Liver (tissue), 9 donors: Measurements from ENCODE around the gene BUB3. TPM values are rescaled to one million over a fixed set of nuclear protein-coding genes. Genes with fewer than 3 reads are reported as not detected.

Source experiments
- DNase-seq: peaks from one replicate; pipeline ENCODE4 v3.0.0-alpha.2; 2017; ENCODE audit warnings: low spot score
- H3K27ac ChIP-seq, 2 donors: one replicate each; pipeline ENCODE4 v1.7.0; 2013; ENCODE audit warnings: inconsistent platforms in 2 of 2, low read length in 2 of 2, control low read depth in 1 of 2, low read depth in 1 of 2, mild to moderate bottlenecking in 1 of 2
- H3K27me3 ChIP-seq, 4 donors: one replicate each; pipeline versions ENCODE4 v1.6.1 to v1.7.0; 2013; ENCODE audit warnings: low read length in 3 of 4, inconsistent platforms in 1 of 4, mild to moderate bottlenecking in 1 of 4, moderate library complexity in 1 of 4; ENCODE audit not compliant: control insufficient read depth in 4 of 4, insufficient read depth in 4 of 4
- H3K36me3 ChIP-seq, 4 donors: one replicate each; pipeline versions ENCODE4 v1.6.1 to v1.7.0; 2013; ENCODE audit warnings: low read length in 3 of 4, mild to moderate bottlenecking in 3 of 4, low read depth in 1 of 4, moderate library complexity in 1 of 4; ENCODE audit not compliant: control insufficient read depth in 4 of 4, insufficient read depth in 3 of 4
- H3K4me1 ChIP-seq, 4 donors: one replicate each; pipeline versions ENCODE4 v1.6.1 to v1.7.0; 2013; ENCODE audit warnings: low read length in 3 of 4, mild to moderate bottlenecking in 3 of 4, moderate library complexity in 1 of 4; ENCODE audit not compliant: control insufficient read depth in 4 of 4, insufficient read depth in 4 of 4
- H3K4me3 ChIP-seq, 3 donors: one replicate each; pipeline versions ENCODE4 v1.6.1 to v1.7.0; 2013; ENCODE audit warnings: low read length in 3 of 3, control low read depth in 1 of 3, low read depth in 1 of 3, mild to moderate bottlenecking in 1 of 3
- H3K9ac ChIP-seq, 2 donors: one replicate each; pipeline ENCODE4 v1.7.0; 2013; ENCODE audit warnings: low read length in 2 of 2, mild to moderate bottlenecking in 2 of 2, moderate library complexity in 2 of 2, control low read depth in 1 of 2, low read depth in 1 of 2
- H3K9me3 ChIP-seq, 4 donors: one replicate each; pipeline versions ENCODE4 v1.6.1 to v1.7.0; 2013; ENCODE audit warnings: low read length in 3 of 4; ENCODE audit not compliant: control insufficient read depth in 4 of 4
- ATF3 ChIP-seq: IDR thresholded peaks from 2 replicates; pipeline ENCODE4 v1.6.1; 2016; ENCODE audit warnings: antibody characterized with exemption
- EGR1 ChIP-seq, 2 donors: IDR thresholded peaks; 2 replicates each; pipeline ENCODE4 v1.6.1; 2016 to 2018; ENCODE audit warnings: antibody characterized with exemption in 2 of 2, low read depth in 2 of 2
- FOXA1 ChIP-seq: IDR thresholded peaks from 2 replicates; pipeline ENCODE4 v1.6.1; 2016; ENCODE audit warnings: antibody characterized with exemption
- FOXA2 ChIP-seq: IDR thresholded peaks from 2 replicates; pipeline ENCODE4 v1.6.1; 2016; ENCODE audit warnings: antibody characterized with exemption
- GABPA ChIP-seq, 2 donors: IDR thresholded peaks in 1 of 2; conservative IDR thresholded peaks in 1 of 2; 2 replicates each; pipeline ENCODE4 v1.6.1; 2016; ENCODE audit warnings: antibody characterized with exemption in 2 of 2, mild to moderate bottlenecking in 1 of 2, moderate library complexity in 1 of 2
- HNF4A ChIP-seq, 2 donors: conservative IDR thresholded peaks; 2 replicates each; pipeline ENCODE4 v1.6.1; 2016; ENCODE audit warnings: antibody characterized with exemption in 2 of 2, mild to moderate bottlenecking in 2 of 2
- HNF4G ChIP-seq: IDR thresholded peaks from 2 replicates; pipeline ENCODE4 v1.6.1; 2016; ENCODE audit warnings: antibody characterized with exemption
- JUND ChIP-seq, 2 donors: IDR thresholded peaks; 2 replicates each; pipeline ENCODE4 v1.6.1; 2016; ENCODE audit warnings: antibody characterized with exemption in 2 of 2
- MAX ChIP-seq: IDR thresholded peaks from 2 replicates; pipeline ENCODE4 v1.6.1; 2016; ENCODE audit warnings: antibody characterized with exemption
- RAD21 ChIP-seq, 2 donors: IDR thresholded peaks; 2 replicates each; pipeline ENCODE4 v1.6.1; 2016; ENCODE audit warnings: antibody characterized with exemption in 2 of 2, mild to moderate bottlenecking in 2 of 2
- RXRA ChIP-seq, 2 donors: IDR thresholded peaks; 2 replicates each; pipeline ENCODE4 v1.6.1; 2017 to 2018; ENCODE audit warnings: antibody characterized with exemption in 2 of 2, mild to moderate bottlenecking in 1 of 2
- SP1 ChIP-seq: IDR thresholded peaks from 2 replicates; pipeline ENCODE4 v1.6.1; 2018; ENCODE audit warnings: antibody characterized with exemption, mild to moderate bottlenecking
- TAF1 ChIP-seq: conservative IDR thresholded peaks from 2 replicates; pipeline ENCODE4 v1.6.1; 2016; ENCODE audit warnings: antibody characterized with exemption, mild to moderate bottlenecking
- YY1 ChIP-seq: IDR thresholded peaks from 2 replicates; pipeline ENCODE4 v1.6.1; 2016; ENCODE audit warnings: antibody characterized with exemption, mild to moderate bottlenecking
- ZBTB33 ChIP-seq: IDR thresholded peaks from 2 replicates; pipeline ENCODE4 v1.6.1; 2016; ENCODE audit warnings: antibody characterized with exemption
- WGBS: extraction: QIAGEN DNeasy Blood & Tissue Kit; methylation state at CpG from one replicate; pipeline ENCODE4 v1.1.7; 2013; 5-methylcytosine and 5-hydroxymethylcytosine counted together
- polyA plus RNA-seq, 2 donors: library from polyadenylated mRNA; stranded (reverse) in 1 of 2; unstranded in 1 of 2; fragments of 200-250 nt in 1 of 2; fragments of >200 nt in 1 of 2; fragmentation: Nextera tagmentation in 1 of 2; extraction: Ambion mirVana in 1 of 2; gene quantifications; one replicate each; pipeline versions ENCODE4 v1.2.1 to v1.2.3, GENCODE V29; 2013 to 2015
- total RNA-seq, 2 donors: library from RNA; depleted of rRNA; stranded (reverse); fragments of >200 nt; gene quantifications; one replicate each; pipeline ENCODE4 v1.2.3, GENCODE V29; 2014
- TF ChIP-seq, protein P1 (sequence below): IDR thresholded peaks from 2 replicates; pipeline ENCODE4 v1.6.1; 2016; ENCODE audit warnings: antibody characterized with exemption, mild to moderate bottlenecking
- TF ChIP-seq, protein P2 (sequence below): fragments of 150-350 bp; IDR thresholded peaks from 2 replicates; pipeline ENCODE4 v1.5.1; 2017; ENCODE audit warnings: improper control_type of control experiment, low read depth, low read length; ENCODE audit not compliant: missing input control
- donor health status: healthy.
- donor health status: healthy.
- donor health status: healthy.
- donor health status: healthy.
- donor health status: healthy.

Gene BUB3
- total and polyA plus RNA-seq, 4 donors: 27.1 to 90.9 (median 41.6) TPM

DNA sequence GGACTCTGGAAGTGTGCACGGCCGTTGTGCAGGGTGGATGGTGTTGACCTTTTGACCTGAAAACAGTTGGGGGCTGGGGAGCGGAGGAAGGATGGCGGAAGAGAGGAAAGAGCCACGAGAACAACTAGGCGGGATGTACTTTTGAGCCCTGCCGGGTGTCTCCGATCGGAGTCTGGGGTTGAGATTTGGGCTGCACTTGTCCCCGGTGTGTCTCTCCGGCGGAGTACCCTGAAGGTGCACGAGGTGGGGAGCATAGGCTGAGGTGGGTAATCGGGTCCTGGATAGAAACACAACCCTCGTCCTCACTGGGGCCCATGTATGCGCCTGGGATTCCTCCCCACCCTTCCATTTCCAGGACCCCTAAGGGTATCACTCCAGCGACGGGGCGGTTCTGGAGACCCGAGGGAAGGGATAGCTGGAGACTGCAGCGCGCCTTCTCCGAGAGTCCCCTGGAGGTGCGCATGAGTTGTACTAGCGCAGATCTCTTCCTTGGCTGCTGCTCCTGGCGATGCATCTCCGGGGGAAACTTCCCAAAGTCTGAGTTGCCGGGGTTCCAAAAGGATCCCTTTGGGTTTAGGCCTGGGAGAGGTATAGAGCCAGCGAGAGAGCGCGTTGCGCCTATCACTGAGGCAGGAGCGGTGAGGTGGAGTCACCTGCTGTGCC is 10.9 kb upstream of the BUB3 start:
- Histone ChIP-seq H3K4me1 (peaks cover 2 to 13% (median 6%) of the 10 kb centered on the region in 4 donors), H3K36me3 (no peaks in the 10 kb centered on the region), H3K27ac (no peak overlapping the region), H3K4me3 (no peak overlapping the region), H3K27me3 (peaks cover 11 to 42% (median 30%) of the 10 kb centered on the region in 4 donors), H3K9me3 (no peaks in the 10 kb centered on the region), H3K9ac (no peak overlapping the region)
- TF ChIP-seq HNF4G (no peak), HNF4A (conservative IDR thresholded peaks at IDR 0.05) (no peak), FOXA1 (no peak), YY1 (no peak), RAD21 (IDR thresholded peaks at IDR 0.05) (no peak), EGR1 (IDR thresholded peaks at IDR 0.05; ENCODE audit: low read depth in 2 of 2) (no peak), MAX (no peak), SP1 (no peak), GABPA (IDR thresholded peaks at IDR 0.05 in 1 of 2, conservative IDR thresholded peaks at IDR 0.05 in 1 of 2) (no peak), ATF3 (no peak), FOXA2 (no peak), ZBTB33 (no peak)
- TF ChIP-seq, protein P1, sequence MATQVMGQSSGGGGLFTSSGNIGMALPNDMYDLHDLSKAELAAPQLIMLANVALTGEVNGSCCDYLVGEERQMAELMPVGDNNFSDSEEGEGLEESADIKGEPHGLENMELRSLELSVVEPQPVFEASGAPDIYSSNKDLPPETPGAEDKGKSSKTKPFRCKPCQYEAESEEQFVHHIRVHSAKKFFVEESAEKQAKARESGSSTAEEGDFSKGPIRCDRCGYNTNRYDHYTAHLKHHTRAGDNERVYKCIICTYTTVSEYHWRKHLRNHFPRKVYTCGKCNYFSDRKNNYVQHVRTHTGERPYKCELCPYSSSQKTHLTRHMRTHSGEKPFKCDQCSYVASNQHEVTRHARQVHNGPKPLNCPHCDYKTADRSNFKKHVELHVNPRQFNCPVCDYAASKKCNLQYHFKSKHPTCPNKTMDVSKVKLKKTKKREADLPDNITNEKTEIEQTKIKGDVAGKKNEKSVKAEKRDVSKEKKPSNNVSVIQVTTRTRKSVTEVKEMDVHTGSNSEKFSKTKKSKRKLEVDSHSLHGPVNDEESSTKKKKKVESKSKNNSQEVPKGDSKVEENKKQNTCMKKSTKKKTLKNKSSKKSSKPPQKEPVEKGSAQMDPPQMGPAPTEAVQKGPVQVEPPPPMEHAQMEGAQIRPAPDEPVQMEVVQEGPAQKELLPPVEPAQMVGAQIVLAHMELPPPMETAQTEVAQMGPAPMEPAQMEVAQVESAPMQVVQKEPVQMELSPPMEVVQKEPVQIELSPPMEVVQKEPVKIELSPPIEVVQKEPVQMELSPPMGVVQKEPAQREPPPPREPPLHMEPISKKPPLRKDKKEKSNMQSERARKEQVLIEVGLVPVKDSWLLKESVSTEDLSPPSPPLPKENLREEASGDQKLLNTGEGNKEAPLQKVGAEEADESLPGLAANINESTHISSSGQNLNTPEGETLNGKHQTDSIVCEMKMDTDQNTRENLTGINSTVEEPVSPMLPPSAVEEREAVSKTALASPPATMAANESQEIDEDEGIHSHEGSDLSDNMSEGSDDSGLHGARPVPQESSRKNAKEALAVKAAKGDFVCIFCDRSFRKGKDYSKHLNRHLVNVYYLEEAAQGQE: no peak
- TF ChIP-seq, protein P2, sequence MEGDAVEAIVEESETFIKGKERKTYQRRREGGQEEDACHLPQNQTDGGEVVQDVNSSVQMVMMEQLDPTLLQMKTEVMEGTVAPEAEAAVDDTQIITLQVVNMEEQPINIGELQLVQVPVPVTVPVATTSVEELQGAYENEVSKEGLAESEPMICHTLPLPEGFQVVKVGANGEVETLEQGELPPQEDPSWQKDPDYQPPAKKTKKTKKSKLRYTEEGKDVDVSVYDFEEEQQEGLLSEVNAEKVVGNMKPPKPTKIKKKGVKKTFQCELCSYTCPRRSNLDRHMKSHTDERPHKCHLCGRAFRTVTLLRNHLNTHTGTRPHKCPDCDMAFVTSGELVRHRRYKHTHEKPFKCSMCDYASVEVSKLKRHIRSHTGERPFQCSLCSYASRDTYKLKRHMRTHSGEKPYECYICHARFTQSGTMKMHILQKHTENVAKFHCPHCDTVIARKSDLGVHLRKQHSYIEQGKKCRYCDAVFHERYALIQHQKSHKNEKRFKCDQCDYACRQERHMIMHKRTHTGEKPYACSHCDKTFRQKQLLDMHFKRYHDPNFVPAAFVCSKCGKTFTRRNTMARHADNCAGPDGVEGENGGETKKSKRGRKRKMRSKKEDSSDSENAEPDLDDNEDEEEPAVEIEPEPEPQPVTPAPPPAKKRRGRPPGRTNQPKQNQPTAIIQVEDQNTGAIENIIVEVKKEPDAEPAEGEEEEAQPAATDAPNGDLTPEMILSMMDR: no peak
- no peak for DNase-seq
- WGBS: 8% methylated on average over 33 of the region's 33 CpGs

- no peak for TF ChIP-seq RXRA (IDR thresholded peaks at IDR 0.05)
- TF ChIP-seq TAF1: no peak
- TF ChIP-seq JUND (IDR thresholded peaks at IDR 0.05): no peak
- no peak for TF ChIP-seq FOXA1
- TF ChIP-seq RAD21 (IDR thresholded peaks at IDR 0.05): no peak
- TF ChIP-seq YY1: no peak
- TF ChIP-seq ZBTB33: no peak
- TF ChIP-seq, protein P1: no peak
- 13% methylated on average over 10 of the region's 10 CpGs for WGBS
These were observed 10.4 kb upstream of the BUB3 start for GRCh38 chr10:123143825-123144168.

More at GRCh38 chr10:123143825-123144168, 10.4 kb upstream of the BUB3 start:
- Histone ChIP-seq H3K4me3 (no peak overlapping the region), H3K27ac (no peak overlapping the region), H3K36me3 (no peaks in the 10 kb centered on the region), H3K9me3 (no peaks in the 10 kb centered on the region), H3K4me1 (peaks cover 2 to 18% (median 6%) of the 10 kb centered on the region in 4 donors), H3K9ac (no peak overlapping the region), H3K27me3 (peaks cover 16 to 44% (median 29%) of the 10 kb centered on the region in 4 donors)
- no peak for DNase-seq
